ENCODE results near the gene EBLN2. TPM values are rescaled to one million over a fixed set of nuclear protein-coding genes. Genes with fewer than 3 reads are reported as not detected.
A peak's percentile ranks its signal among the peaks of the same experiment; 100 is the strongest.
"Not testable (repeated sequence)": the region's sequence is repeated elsewhere in the genome, so short reads cannot be mapped to it uniquely, and the experiment has no call there.

EBLN2 gene
- total RNA-seq, 2 donors from 2014 or later = 0.67 to 1.4 TPM

- TF ChIP-seq CTCF (IDR thresholded peaks at IDR 0.05) = no peak
- Histone ChIP-seq H3K4me1 (peaks cover 0 to 28% of the 10 kb centered on the region in 2 donors), H3K27me3 (no peaks in the 10 kb centered on the region), H3K9me3 (no peaks in the 10 kb centered on the region), H3K4me3 (no peak overlapping the region), H3K36me3 (peaks cover 21% of the 10 kb centered on the region), H3K27ac (peak overlapping the region in 1 of 2 donors; percentile 26)
- DNase-seq (ENCODE audit: low spot score) = no peak
Measured at GRCh38 chr3:73060302-73060723, 1.1 kb upstream of the EBLN2 start.

- not testable (repeated sequence) for DNase-seq (ENCODE audit: low spot score); H3K9me3 ChIP-seq; H3K4me3 ChIP-seq; H3K27me3 ChIP-seq; H3K27ac ChIP-seq
- Histone ChIP-seq H3K4me1 (peaks cover 0 to 16% of the 10 kb centered on the region in 2 donors), H3K36me3 (peaks cover 27% of the 10 kb centered on the region)
Measured at GRCh38 chr3:73066243-73066642, 4.8 kb downstream of the EBLN2 start.

- no peak overlapping the region for H3K27ac ChIP-seq
- H3K9me3 ChIP-seq = no peaks in the 10 kb centered on the region
- no peak for DNase-seq (ENCODE audit: low spot score)
- H3K36me3 ChIP-seq = peaks cover 18% of the 10 kb centered on the region
- no peak overlapping the region for H3K4me3 ChIP-seq
- peaks cover 0 to 9% of the 10 kb centered on the region in 2 donors for H3K4me1 ChIP-seq
- no peaks in the 10 kb centered on the region for H3K27me3 ChIP-seq
- no peak for TF ChIP-seq CTCF (IDR thresholded peaks at IDR 0.05)
Measured at GRCh38 chr3:73068419-73068818, 7.0 kb downstream of the EBLN2 start.

- H3K4me3 ChIP-seq = no peak overlapping the region
- H3K9me3 ChIP-seq = no peaks in the 10 kb centered on the region
- peaks cover 18% of the 10 kb centered on the region for H3K36me3 ChIP-seq
- peaks cover 0 to 9% of the 10 kb centered on the region in 2 donors for H3K4me1 ChIP-seq
- DNase-seq (ENCODE audit: low spot score) = no peak
- no peak for TF ChIP-seq CTCF (IDR thresholded peaks at IDR 0.05)
- H3K27ac ChIP-seq = no peak overlapping the region
- H3K27me3 ChIP-seq = no peaks in the 10 kb centered on the region
Measured at GRCh38 chr3:73069187-73069586, 7.7 kb downstream of the EBLN2 start.

- Histone ChIP-seq H3K27me3 (no peaks in the 10 kb centered on the region), H3K36me3 (peaks cover 11% of the 10 kb centered on the region), H3K4me1 (peaks cover 0 to 9% of the 10 kb centered on the region in 2 donors), H3K9me3 (no peaks in the 10 kb centered on the region), H3K27ac (no peak overlapping the region), H3K4me3 (no peak overlapping the region)
- TF ChIP-seq CTCF (IDR thresholded peaks at IDR 0.05) = no peak
- no peak for DNase-seq (ENCODE audit: low spot score)
Measured at GRCh38 chr3:73069775-73070444, 8.5 kb downstream of the EBLN2 start.

GRCh38 chr3:73070675-73071575 is 9.5 kb downstream of the EBLN2 start:
- Histone ChIP-seq H3K4me1 (peaks cover 0 to 9% of the 10 kb centered on the region in 2 donors), H3K4me3 (no peak overlapping the region), H3K36me3 (peaks cover under 1% of the 10 kb centered on the region), H3K27me3 (no peaks in the 10 kb centered on the region), H3K9me3 (no peaks in the 10 kb centered on the region), H3K27ac (no peak overlapping the region)
- no peak for DNase-seq (ENCODE audit: low spot score)
- TF ChIP-seq CTCF (IDR thresholded peaks at IDR 0.05) = no peak
